ENCODE data around the gene HES4. TPM values are rescaled to one million over a fixed set of nuclear protein-coding genes. Genes with fewer than 3 reads are reported as not detected.

Gene HES4
- total and polyA plus RNA-seq, 2 donors (not counting 3 experiments of a cell fraction or from before 2014, with no cell fraction given), result 30.5 to 37.6 TPM

GRCh38 chr1:981491-981954, 18.4 kb downstream of the HES4 start:
- dilution Hi-C loops (cut with MboI; ENCODE audit: extremely low pct_ligation_motif_present, low sequenced_read_pairs), result no loop called here
- no peaks in the 10 kb centered on the region for H3K4me1 ChIP-seq (ENCODE audit: control insufficient read depth, extremely low read depth, insufficient read depth, low read length)

More at GRCh38 chr1:981491-981954, 18.4 kb downstream of the HES4 start:
- H3K36me3 ChIP-seq (ENCODE audit: control insufficient read depth in 2 of 2, extremely low read depth in 1 of 2, insufficient read depth in 2 of 2, low read length in 2 of 2), result no peaks in the 10 kb centered on the region
- BruUV-seq (replicated peaks), result no TSS peak
- no peaks in the 10 kb centered on the region for H3K79me2 ChIP-seq (ENCODE audit: control insufficient read depth, insufficient read depth, low read length)
- no peak overlapping the region for H3K4me3 ChIP-seq (replicated peaks in 1 of 3; ENCODE audit: insufficient read depth in 1 of 3, low read depth in 1 of 3, low read length in 3 of 3)
- ChIA-PET POLR2A (no interaction called here), CTCF (interaction anchor here (1.0 to 5.1 kb wide), 6 partner anchors 15 to 310 kb away, joined by 3 to 77 read pairs (median 6); partner anchors contain the start of gene PLEKHN1)
- intact Hi-C loops (cut with micrococcal nuclease), result no loop called here
- no peak overlapping the region for H3K27ac ChIP-seq (ENCODE audit: insufficient read depth, low read depth, low read length)
- FAIRE-seq, result no peak
- TF ChIP-seq MYC (IDR thresholded peaks at IDR 0.05; ENCODE audit: low read depth, low read length), result no peak
- TF ChIP-seq POLR2A (IDR thresholded peaks at IDR 0.05; ENCODE audit: low read depth, low read length), result no peak
- no peak for TF ChIP-seq POLR2AphosphoS5 (IDR thresholded peaks at IDR 0.05; ENCODE audit: insufficient read depth, low read depth, low read length)
- TF ChIP-seq FOS (IDR thresholded peaks at IDR 0.05; ENCODE audit: borderline replicate concordance, insufficient read depth, low read length), result no peak
- TF ChIP-seq CTCF (IDR thresholded peaks at IDR 0.05; ENCODE audit: extremely low read depth in 1 of 2, insufficient read depth in 1 of 2, low read depth in 1 of 2, low read length in 2 of 2), result no peak
- no peak for TF ChIP-seq EZH2 (IDR thresholded peaks at IDR 0.05; ENCODE audit: borderline replicate concordance, low read depth, low read length, severe bottlenecking)
- TF ChIP-seq JUN (IDR thresholded peaks at IDR 0.05; ENCODE audit: borderline replicate concordance, insufficient read depth, insufficient read length, low read depth), result no peak
- TF ChIP-seq MAX (IDR thresholded peaks at IDR 0.05; ENCODE audit: insufficient read depth, insufficient read length), result no peak
- no peak for TF ChIP-seq GATA2 (IDR thresholded peaks at IDR 0.05; ENCODE audit: insufficient read depth, insufficient read length, low read depth, low read length)
- H3K27me3 ChIP-seq (ENCODE audit: control insufficient read depth in 2 of 2, insufficient read depth in 2 of 2, low read length in 2 of 2), result peaks cover 0 to 2% of the 10 kb centered on the region in 2 experiments
- no peak for DNase-seq (ENCODE audit: low read depth, low spot score)
- H3K9me1 ChIP-seq (replicated peaks; ENCODE audit: control insufficient read depth, extremely low read depth, insufficient read depth, low read length), result no peaks in the 10 kb centered on the region
- H4K20me1 ChIP-seq (replicated peaks; ENCODE audit: control insufficient read depth, extremely low read depth, insufficient read depth, low read length), result no peaks in the 10 kb centered on the region
- H3K9ac ChIP-seq (replicated peaks; ENCODE audit: extremely low read depth, insufficient read depth, low read length), result no peak overlapping the region
- no peak overlapping the region for H3K4me2 ChIP-seq (ENCODE audit: insufficient read depth, low read length)
- no peaks in the 10 kb centered on the region for H3K9me3 ChIP-seq (replicated peaks; ENCODE audit: control insufficient read depth, insufficient read depth, low read length)
- no peak overlapping the region for H2AFZ ChIP-seq (ENCODE audit: low read depth, low read length)
